PC-9 (cell line): ENCODE results near the gene PTPRG. TPM values are rescaled to one million over a fixed set of nuclear protein-coding genes. Genes with fewer than 3 reads are reported as not detected.

Experiments
- BruUV-seq: library from RNA; stranded (reverse); fragments of 400-500 nt; replicated peaks from 2 replicates; lab custom pipeline; 2021; lab: Mats Ljungman, UMichigan
- CTCF ChIA-PET: fragments of 300-600 bp; sonication (Branson Sonifier 250); formaldehyde crosslinking; loops from one replicate; lab custom pipeline; 2022; ENCODE audit warnings: antibody characterized with exemption; lab: Charles Lee
- POLR2A ChIA-PET: fragments of 300-600 bp; sonication (Branson Sonifier 250); formaldehyde crosslinking; loops from one replicate; lab custom pipeline; 2022; ENCODE audit warnings: antibody characterized with exemption; ENCODE audit not compliant: unreplicated experiment; lab: Charles Lee
- DNase-seq, 2 experiments: peaks; one replicate each; pipeline versions ENCODE4 v3.0.0 to v3.0.0-alpha.2; 2015 to 2022; ENCODE audit warnings: mixed read lengths in 1 of 2
- H2AFZ ChIP-seq: fragments of 200-600 bp; sonication (generic); 2 replicates; pipeline ENCODE4 v1.8.1; 2017; ENCODE audit warnings: antibody characterized with exemption
- H3F3A ChIP-seq: fragments of 200-600 bp; sonication (generic); 2 replicates; pipeline ENCODE4 v1.8.1; 2017; ENCODE audit warnings: antibody characterized with exemption, mild to moderate bottlenecking, low read depth; ENCODE audit not compliant: insufficient read depth
- H3K27ac ChIP-seq: fragments of 200-600 bp; sonication (generic); 2 replicates; pipeline ENCODE4 v1.6.1; 2016; ENCODE audit warnings: mixed run types
- H3K27me3 ChIP-seq: fragments of 200-600 bp; sonication (generic); 2 replicates; pipeline ENCODE4 v1.6.1; 2016; ENCODE audit warnings: low read depth, mixed run types; ENCODE audit not compliant: insufficient read depth
- H3K36me3 ChIP-seq: fragments of 200-600 bp; sonication (generic); 2 replicates; pipeline ENCODE4 v1.6.1; 2016; ENCODE audit warnings: low read depth, mixed run types
- H3K4me1 ChIP-seq: fragments of 200-600 bp; sonication (generic); replicated peaks from 2 replicates; pipeline ENCODE4 v1.6.1; 2016; ENCODE audit warnings: mixed run types; ENCODE audit not compliant: insufficient read depth
- H3K4me2 ChIP-seq: fragments of 200-600 bp; sonication (generic); 2 replicates; pipeline ENCODE4 v1.6.1; 2017; ENCODE audit warnings: mixed run types
- H3K4me3 ChIP-seq: fragments of 200-600 bp; sonication (generic); 2 replicates; pipeline ENCODE4 v1.6.1; 2016; ENCODE audit warnings: mixed run types
- H3K79me2 ChIP-seq: fragments of 200-600 bp; sonication (generic); 2 replicates; pipeline ENCODE4 v1.6.1; 2017; ENCODE audit warnings: low read depth, mixed run types
- H3K9me2 ChIP-seq: fragments of 200-600 bp; sonication (generic); 2 replicates; pipeline ENCODE4 v1.8.1; 2017; ENCODE audit warnings: mild to moderate bottlenecking; ENCODE audit not compliant: insufficient read depth
- H3K9me3 ChIP-seq: fragments of 200-600 bp; sonication (generic); 2 replicates; pipeline ENCODE4 v1.8.1; 2016; ENCODE audit warnings: low read depth; ENCODE audit not compliant: insufficient read depth
- H4K20me1 ChIP-seq: fragments of 200-600 bp; sonication (generic); 2 replicates; pipeline ENCODE4 v1.8.1; 2017; ENCODE audit not compliant: insufficient read depth
- EZH2 ChIP-seq: fragments of 200-600 bp; sonication (generic); IDR thresholded peaks from 2 replicates; pipeline ENCODE4 v1.8.0; 2017; ENCODE audit warnings: antibody characterized with exemption, low read depth
- intact Hi-C: fragments of 100-400 bp; cut with micrococcal nuclease; formaldehyde crosslinking; loops from one replicate; pipeline ENCODE4 v1.10.0; 2022; ENCODE audit not compliant: unreplicated experiment
- total RNA-seq: library from RNA; stranded (reverse); gene quantifications from 2 replicates; pipeline ENCODE4 v1.2.3, GENCODE V29; 2021
- TF ChIP-seq, protein P1 (sequence below): fragments of 200-600 bp; sonication (generic); conservative IDR thresholded peaks from 2 replicates; pipeline ENCODE4 v1.6.1; 2017; ENCODE audit warnings: mixed run types, antibody characterized with exemption, mild to moderate bottlenecking, moderate library complexity

Gene PTPRG
- total RNA-seq, 1 experiment from 2014 or later: 32.9 TPM

DNA sequence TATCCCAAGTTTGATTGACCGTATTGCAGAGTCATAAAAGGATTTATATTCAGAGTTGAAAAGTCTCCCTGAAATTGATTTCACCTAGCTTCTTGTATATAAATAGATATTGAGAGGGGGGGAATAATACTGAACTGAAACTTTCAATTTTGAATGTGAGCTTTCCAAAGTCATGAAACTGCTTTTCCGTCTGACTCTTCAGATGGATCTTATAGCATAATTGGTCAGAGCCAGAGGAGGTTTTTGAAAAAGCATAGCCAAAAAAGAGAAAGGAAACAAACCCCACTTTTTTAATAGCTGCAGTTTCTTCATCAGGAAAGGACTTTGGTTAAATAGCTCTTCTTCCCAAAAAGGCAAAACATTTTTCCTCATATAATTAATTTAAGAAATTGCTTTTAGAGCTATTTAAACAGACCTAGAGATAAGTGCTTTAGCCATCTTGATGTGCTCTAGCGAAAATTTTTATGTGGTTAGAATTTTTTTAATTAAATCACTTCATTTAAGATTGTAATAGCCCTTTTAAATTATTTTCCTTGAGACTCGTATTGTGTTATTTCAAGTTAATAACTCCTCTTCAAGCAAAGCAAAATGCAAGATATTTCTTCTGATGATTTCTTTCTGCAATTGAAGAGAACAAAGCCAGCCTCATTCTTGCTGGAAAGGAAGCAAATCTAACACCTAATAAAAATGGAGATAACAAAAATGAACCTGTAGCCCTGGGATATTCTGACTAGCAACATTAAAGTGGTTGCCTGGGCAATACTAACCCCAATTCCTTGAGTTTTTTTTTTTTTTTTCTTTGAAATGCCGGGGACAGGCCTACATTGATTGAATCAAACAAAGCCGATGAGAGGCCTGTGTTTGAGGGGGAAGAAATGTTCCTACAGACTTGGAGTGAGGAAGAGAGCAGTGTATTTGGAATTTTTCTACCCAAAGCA lies 173.6 kb downstream of the PTPRG start:
- Histone ChIP-seq H3K4me3 (no peak overlapping the region), H3K27me3 (no peaks in the 10 kb centered on the region), H3K4me2 (no peak overlapping the region), H3K4me1 (no peaks in the 10 kb centered on the region), H3K36me3 (no peaks in the 10 kb centered on the region), H3F3A (no peaks in the 10 kb centered on the region), H3K79me2 (0 out of 2 replicates have a peak, but pooled peaks cover 4% of the 10 kb centered on the region), H3K27ac (no peak overlapping the region), H4K20me1 (0 out of 2 replicates have a peak, but pooled peaks cover 6% of the 10 kb centered on the region), H3K9me3 (no peaks in the 10 kb centered on the region), H3K9me2 (no peaks in the 10 kb centered on the region), H2AFZ (no peak overlapping the region)
- TF ChIP-seq EZH2: no peak
- TF ChIP-seq, protein P1, sequence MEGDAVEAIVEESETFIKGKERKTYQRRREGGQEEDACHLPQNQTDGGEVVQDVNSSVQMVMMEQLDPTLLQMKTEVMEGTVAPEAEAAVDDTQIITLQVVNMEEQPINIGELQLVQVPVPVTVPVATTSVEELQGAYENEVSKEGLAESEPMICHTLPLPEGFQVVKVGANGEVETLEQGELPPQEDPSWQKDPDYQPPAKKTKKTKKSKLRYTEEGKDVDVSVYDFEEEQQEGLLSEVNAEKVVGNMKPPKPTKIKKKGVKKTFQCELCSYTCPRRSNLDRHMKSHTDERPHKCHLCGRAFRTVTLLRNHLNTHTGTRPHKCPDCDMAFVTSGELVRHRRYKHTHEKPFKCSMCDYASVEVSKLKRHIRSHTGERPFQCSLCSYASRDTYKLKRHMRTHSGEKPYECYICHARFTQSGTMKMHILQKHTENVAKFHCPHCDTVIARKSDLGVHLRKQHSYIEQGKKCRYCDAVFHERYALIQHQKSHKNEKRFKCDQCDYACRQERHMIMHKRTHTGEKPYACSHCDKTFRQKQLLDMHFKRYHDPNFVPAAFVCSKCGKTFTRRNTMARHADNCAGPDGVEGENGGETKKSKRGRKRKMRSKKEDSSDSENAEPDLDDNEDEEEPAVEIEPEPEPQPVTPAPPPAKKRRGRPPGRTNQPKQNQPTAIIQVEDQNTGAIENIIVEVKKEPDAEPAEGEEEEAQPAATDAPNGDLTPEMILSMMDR: no peak
- no TSS peak for BruUV-seq
- ChIA-PET CTCF (no interaction called here), POLR2A (no interaction called here)
- intact Hi-C loops: no loop called here
- DNase-seq: no peak

DNA sequence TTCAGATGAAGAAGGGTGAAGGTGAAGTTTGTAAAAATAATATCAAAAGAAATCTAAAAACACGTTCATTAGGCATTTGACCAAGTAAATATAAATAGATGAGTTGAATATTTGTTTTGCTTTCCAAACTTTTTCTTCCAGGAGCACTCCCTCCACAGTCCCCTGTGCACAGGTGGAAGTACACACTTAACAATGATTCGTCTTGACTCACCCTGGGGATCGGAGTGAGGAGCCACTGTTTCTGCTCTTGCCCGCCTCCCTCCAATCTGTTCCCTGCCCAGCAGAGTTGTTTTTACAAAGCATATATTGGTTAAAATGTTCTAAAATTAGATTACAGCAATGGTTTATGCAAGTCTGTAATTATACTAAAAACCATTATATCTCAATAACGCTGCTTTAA lies 175.1 kb downstream of the PTPRG start:
- Histone ChIP-seq H3K27ac (no peak overlapping the region), H3K4me3 (no peak overlapping the region), H3K4me1 (no peaks in the 10 kb centered on the region), H3K9me3 (no peaks in the 10 kb centered on the region), H3K4me2 (no peak overlapping the region), H4K20me1 (no peaks in the 10 kb centered on the region), H2AFZ (no peak overlapping the region), H3F3A (no peaks in the 10 kb centered on the region), H3K36me3 (no peaks in the 10 kb centered on the region), H3K79me2 (0 out of 2 replicates have a peak, but pooled peaks cover 4% of the 10 kb centered on the region), H3K9me2 (no peaks in the 10 kb centered on the region), H3K27me3 (no peaks in the 10 kb centered on the region)
- POLR2A ChIA-PET: no interaction called here
- intact Hi-C loops: no loop called here
- TF ChIP-seq, protein P1: no peak
- no peak for TF ChIP-seq EZH2
- no peak for DNase-seq
- CTCF ChIA-PET: no interaction called here
- no TSS peak for BruUV-seq

DNA sequence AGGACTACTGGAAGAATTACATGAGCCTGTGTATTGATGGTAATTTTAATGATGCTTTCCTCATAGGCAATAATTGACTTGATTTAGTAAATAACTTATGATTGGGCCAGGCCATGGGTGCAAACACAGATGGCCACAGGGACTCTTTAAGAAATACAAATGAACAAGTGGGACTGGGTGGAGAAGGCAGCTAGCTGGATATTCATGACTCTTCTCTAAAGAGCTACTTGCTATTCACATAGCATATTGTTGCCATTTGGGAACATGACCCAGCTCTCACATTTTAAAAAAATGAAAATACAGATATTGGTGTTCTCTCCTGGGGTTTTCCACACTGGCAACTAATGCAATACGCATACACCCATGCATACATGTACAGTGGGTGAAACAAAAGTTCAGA lies 178.3 kb downstream of the PTPRG start:
- Histone ChIP-seq H3K4me2 (no peak overlapping the region), H3K27me3 (no peaks in the 10 kb centered on the region), H4K20me1 (no peaks in the 10 kb centered on the region), H3K9me2 (no peaks in the 10 kb centered on the region), H3K4me3 (no peak overlapping the region), H3K79me2 (0 out of 2 replicates have a peak, but pooled peaks cover 4% of the 10 kb centered on the region), H3K9me3 (no peaks in the 10 kb centered on the region), H3K36me3 (no peaks in the 10 kb centered on the region), H3F3A (no peaks in the 10 kb centered on the region), H2AFZ (no peak overlapping the region), H3K4me1 (no peaks in the 10 kb centered on the region), H3K27ac (no peak overlapping the region)
- intact Hi-C loops: no loop called here
- ChIA-PET CTCF (no interaction called here), POLR2A (interaction anchor here (0.7 kb wide), 1 partner anchor 66 kb away, joined by 5 read pairs; no protein-coding TSS in a partner anchor)
- TF ChIP-seq EZH2: no peak
- TF ChIP-seq, protein P1: no peak
- DNase-seq: no peak
- no TSS peak for BruUV-seq
